Mammary epithelial cell (primary cell): Measurements from ENCODE around the gene TCP11L1.

Experiments used
- CTCF ChIP-seq, 2 donors: IDR thresholded peaks in 1 of 2; conservative IDR thresholded peaks in 1 of 2; 2 replicates each; pipeline ENCODE4 v1.5.1; 2011 to 2012; ENCODE audit warnings: inconsistent platforms in 2 of 2, low read length in 2 of 2, mild to moderate bottlenecking in 2 of 2, control low read depth in 1 of 2, low read depth in 1 of 2; ENCODE audit not compliant: insufficient read depth in 1 of 2; ENCODE audit errors: extremely low read depth in 1 of 2
- EZH2 ChIP-seq: IDR thresholded peaks from 2 replicates; pipeline ENCODE4 v1.6.1; 2012; ENCODE audit warnings: low read length, inconsistent platforms, borderline replicate concordance

- TF ChIP-seq CTCF (conservative IDR thresholded peaks at IDR 0.05 in 1 of 2, IDR thresholded peaks at IDR 0.05 in 1 of 2; ENCODE audit: extremely low read depth in 1 of 2, insufficient read depth in 1 of 2, low read depth in 1 of 2, low read length in 2 of 2) (no peak), EZH2 (no peak)
These were observed 12.9 kb downstream of the TCP11L1 start for GRCh38 chr11:33052231-33052630.
